Liver (tissue), 3 donors: Measurements from ENCODE around the gene EPB41L4A.

ENCODE experiments used
- ATF3 ChIP-seq: IDR thresholded peaks from 2 replicates; pipeline ENCODE4 v1.6.1; 2016; ENCODE audit warnings: antibody characterized with exemption
- EGR1 ChIP-seq, 2 donors: IDR thresholded peaks; 2 replicates each; pipeline ENCODE4 v1.6.1; 2016 to 2018; ENCODE audit warnings: antibody characterized with exemption in 2 of 2, low read depth in 2 of 2
- GABPA ChIP-seq, 2 donors: IDR thresholded peaks in 1 of 2; conservative IDR thresholded peaks in 1 of 2; 2 replicates each; pipeline ENCODE4 v1.6.1; 2016; ENCODE audit warnings: antibody characterized with exemption in 2 of 2, mild to moderate bottlenecking in 1 of 2, moderate library complexity in 1 of 2
- HNF4G ChIP-seq: IDR thresholded peaks from 2 replicates; pipeline ENCODE4 v1.6.1; 2016; ENCODE audit warnings: antibody characterized with exemption
- JUND ChIP-seq, 2 donors: IDR thresholded peaks; 2 replicates each; pipeline ENCODE4 v1.6.1; 2016; ENCODE audit warnings: antibody characterized with exemption in 2 of 2
- MAX ChIP-seq: IDR thresholded peaks from 2 replicates; pipeline ENCODE4 v1.6.1; 2016; ENCODE audit warnings: antibody characterized with exemption
- RAD21 ChIP-seq, 2 donors: IDR thresholded peaks; 2 replicates each; pipeline ENCODE4 v1.6.1; 2016; ENCODE audit warnings: antibody characterized with exemption in 2 of 2, mild to moderate bottlenecking in 2 of 2
- SP1 ChIP-seq: IDR thresholded peaks from 2 replicates; pipeline ENCODE4 v1.6.1; 2018; ENCODE audit warnings: antibody characterized with exemption, mild to moderate bottlenecking
- TAF1 ChIP-seq: conservative IDR thresholded peaks from 2 replicates; pipeline ENCODE4 v1.6.1; 2016; ENCODE audit warnings: antibody characterized with exemption, mild to moderate bottlenecking
- YY1 ChIP-seq: IDR thresholded peaks from 2 replicates; pipeline ENCODE4 v1.6.1; 2016; ENCODE audit warnings: antibody characterized with exemption, mild to moderate bottlenecking
- TF ChIP-seq, protein P1 (sequence below): IDR thresholded peaks from 2 replicates; pipeline ENCODE4 v1.6.1; 2016; ENCODE audit warnings: antibody characterized with exemption
- TF ChIP-seq, protein P2 (sequence below): fragments of 150-350 bp; IDR thresholded peaks from 2 replicates; pipeline ENCODE4 v1.5.1; 2017; ENCODE audit warnings: improper control_type of control experiment, low read depth, low read length; ENCODE audit not compliant: missing input control
- donor health status: healthy.
- donor health status: healthy.

- TF ChIP-seq, protein P1, sequence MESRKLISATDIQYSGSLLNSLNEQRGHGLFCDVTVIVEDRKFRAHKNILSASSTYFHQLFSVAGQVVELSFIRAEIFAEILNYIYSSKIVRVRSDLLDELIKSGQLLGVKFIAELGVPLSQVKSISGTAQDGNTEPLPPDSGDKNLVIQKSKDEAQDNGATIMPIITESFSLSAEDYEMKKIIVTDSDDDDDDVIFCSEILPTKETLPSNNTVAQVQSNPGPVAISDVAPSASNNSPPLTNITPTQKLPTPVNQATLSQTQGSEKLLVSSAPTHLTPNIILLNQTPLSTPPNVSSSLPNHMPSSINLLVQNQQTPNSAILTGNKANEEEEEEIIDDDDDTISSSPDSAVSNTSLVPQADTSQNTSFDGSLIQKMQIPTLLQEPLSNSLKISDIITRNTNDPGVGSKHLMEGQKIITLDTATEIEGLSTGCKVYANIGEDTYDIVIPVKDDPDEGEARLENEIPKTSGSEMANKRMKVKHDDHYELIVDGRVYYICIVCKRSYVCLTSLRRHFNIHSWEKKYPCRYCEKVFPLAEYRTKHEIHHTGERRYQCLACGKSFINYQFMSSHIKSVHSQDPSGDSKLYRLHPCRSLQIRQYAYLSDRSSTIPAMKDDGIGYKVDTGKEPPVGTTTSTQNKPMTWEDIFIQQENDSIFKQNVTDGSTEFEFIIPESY = no peak
- TF ChIP-seq, protein P2, sequence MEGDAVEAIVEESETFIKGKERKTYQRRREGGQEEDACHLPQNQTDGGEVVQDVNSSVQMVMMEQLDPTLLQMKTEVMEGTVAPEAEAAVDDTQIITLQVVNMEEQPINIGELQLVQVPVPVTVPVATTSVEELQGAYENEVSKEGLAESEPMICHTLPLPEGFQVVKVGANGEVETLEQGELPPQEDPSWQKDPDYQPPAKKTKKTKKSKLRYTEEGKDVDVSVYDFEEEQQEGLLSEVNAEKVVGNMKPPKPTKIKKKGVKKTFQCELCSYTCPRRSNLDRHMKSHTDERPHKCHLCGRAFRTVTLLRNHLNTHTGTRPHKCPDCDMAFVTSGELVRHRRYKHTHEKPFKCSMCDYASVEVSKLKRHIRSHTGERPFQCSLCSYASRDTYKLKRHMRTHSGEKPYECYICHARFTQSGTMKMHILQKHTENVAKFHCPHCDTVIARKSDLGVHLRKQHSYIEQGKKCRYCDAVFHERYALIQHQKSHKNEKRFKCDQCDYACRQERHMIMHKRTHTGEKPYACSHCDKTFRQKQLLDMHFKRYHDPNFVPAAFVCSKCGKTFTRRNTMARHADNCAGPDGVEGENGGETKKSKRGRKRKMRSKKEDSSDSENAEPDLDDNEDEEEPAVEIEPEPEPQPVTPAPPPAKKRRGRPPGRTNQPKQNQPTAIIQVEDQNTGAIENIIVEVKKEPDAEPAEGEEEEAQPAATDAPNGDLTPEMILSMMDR = no peak
- TF ChIP-seq YY1 (no peak), RAD21 (IDR thresholded peaks at IDR 0.05) (no peak), ATF3 (no peak), JUND (IDR thresholded peaks at IDR 0.05) (no peak), MAX (no peak), GABPA (IDR thresholded peaks at IDR 0.05 in 1 of 2, conservative IDR thresholded peaks at IDR 0.05 in 1 of 2) (no peak), HNF4G (no peak), TAF1 (no peak), EGR1 (IDR thresholded peaks at IDR 0.05; ENCODE audit: low read depth in 2 of 2) (no peak), SP1 (no peak)
Observed at GRCh38 chr5:112201141-112201540, 217.9 kb downstream of the EPB41L4A start.
